Activated naive CD8-positive, alpha-beta T cell treated with anti-CD3 and anti-CD28 coated beads for 36 hours (primary cell): Measurements from ENCODE around the gene CP. TPM values are rescaled to one million over a fixed set of nuclear protein-coding genes. Genes with fewer than 3 reads are reported as not detected.

Experiments
- DNase-seq: peaks from one replicate; pipeline ENCODE4 v3.0.0; 2021
- H3K27ac Mint-ChIP-seq: one replicate; pipeline ENCODE4 v1.8.0; 2022; ENCODE audit warnings: mild to moderate bottlenecking, moderate library complexity, mixed read lengths
- H3K27me3 Mint-ChIP-seq: one replicate; pipeline ENCODE4 v1.8.0; 2022; ENCODE audit warnings: mild to moderate bottlenecking, mixed read lengths
- H3K36me3 Mint-ChIP-seq: one replicate; pipeline ENCODE4 v1.8.0; 2021; ENCODE audit warnings: mild to moderate bottlenecking, mixed read lengths
- H3K4me1 Mint-ChIP-seq: one replicate; pipeline ENCODE4 v1.8.0; 2021; ENCODE audit warnings: mixed read lengths
- H3K4me3 Mint-ChIP-seq: one replicate; pipeline ENCODE4 v1.8.0; 2022; ENCODE audit warnings: mild to moderate bottlenecking, moderate library complexity, mixed read lengths
- H3K9me3 Mint-ChIP-seq: one replicate; pipeline ENCODE4 v1.8.0; 2022; ENCODE audit warnings: mixed read lengths
- total RNA-seq, 2 experiments: library from RNA; stranded (reverse); gene quantifications; one replicate each; pipeline ENCODE4 v1.2.3, GENCODE V29; 2021

The CP gene
- total RNA-seq, 2 experiments from 2014 or later: not detected

DNA sequence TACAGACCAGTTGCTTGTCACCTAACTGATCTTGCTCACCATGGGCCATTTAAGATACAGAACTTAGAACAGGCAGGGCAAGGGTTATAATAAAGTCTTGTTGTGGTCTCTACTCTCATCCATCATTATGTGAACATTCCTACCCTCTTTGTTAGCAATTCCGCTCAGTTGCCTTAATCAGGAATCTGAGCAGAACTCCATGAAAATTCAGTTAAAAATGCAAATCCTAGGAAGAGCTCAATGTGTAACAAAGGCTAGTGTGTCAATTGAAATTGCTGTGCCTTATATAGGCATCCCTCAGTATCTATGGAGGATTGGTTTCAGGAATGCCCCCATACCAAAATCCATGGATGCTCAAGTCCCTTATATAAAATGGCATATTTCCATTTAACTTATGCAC is 44.5 kb downstream of the CP start:
- Mint-ChIP-seq H3K27me3 (no peaks in the 10 kb centered on the region), H3K9me3 (no peaks in the 10 kb centered on the region), H3K27ac (no peak overlapping the region), H3K36me3 (peaks cover 14% of the 10 kb centered on the region), H3K4me1 (peaks cover 9% of the 10 kb centered on the region), H3K4me3 (no peak overlapping the region)
- no peak for DNase-seq

DNA sequence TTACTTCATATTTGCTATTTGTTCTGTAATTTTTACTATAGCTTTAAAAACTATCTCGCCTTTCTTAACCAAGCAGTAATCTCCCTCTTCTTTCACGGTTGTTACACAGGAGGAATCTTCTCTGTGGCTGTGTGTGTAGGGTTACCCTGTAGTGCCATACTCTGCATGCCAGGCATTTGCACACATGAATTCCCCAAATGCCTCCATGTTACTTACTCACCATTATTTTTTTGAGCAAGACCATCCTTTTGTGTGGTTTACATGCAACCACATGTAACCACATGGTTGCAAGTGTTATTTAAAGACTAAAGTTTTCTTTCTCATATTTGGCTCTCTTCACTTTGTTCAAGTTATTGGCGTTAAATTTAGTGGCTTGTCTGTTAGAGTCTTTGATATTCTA is 46.7 kb downstream of the CP start:
- peaks cover 24% of the 10 kb centered on the region for H3K36me3 Mint-ChIP-seq
- H3K4me3 Mint-ChIP-seq: no peak overlapping the region
- peak; percentile 32 for DNase-seq
- peaks cover 9% of the 10 kb centered on the region for H3K4me1 Mint-ChIP-seq
- H3K27me3 Mint-ChIP-seq: no peaks in the 10 kb centered on the region
- H3K27ac Mint-ChIP-seq: peak overlapping the region; percentile 44
- H3K9me3 Mint-ChIP-seq: no peaks in the 10 kb centered on the region

- no peak overlapping the region for H3K4me3 Mint-ChIP-seq
- H3K27me3 Mint-ChIP-seq: no peaks in the 10 kb centered on the region
- no peaks in the 10 kb centered on the region for H3K9me3 Mint-ChIP-seq
- H3K27ac Mint-ChIP-seq: no peak overlapping the region
- no peak for DNase-seq
- H3K36me3 Mint-ChIP-seq: peaks cover 28% of the 10 kb centered on the region
- H3K4me1 Mint-ChIP-seq: peaks cover 9% of the 10 kb centered on the region
Observed at GRCh38 chr3:149170672-149171071, 51.0 kb downstream of the CP start.

DNA sequence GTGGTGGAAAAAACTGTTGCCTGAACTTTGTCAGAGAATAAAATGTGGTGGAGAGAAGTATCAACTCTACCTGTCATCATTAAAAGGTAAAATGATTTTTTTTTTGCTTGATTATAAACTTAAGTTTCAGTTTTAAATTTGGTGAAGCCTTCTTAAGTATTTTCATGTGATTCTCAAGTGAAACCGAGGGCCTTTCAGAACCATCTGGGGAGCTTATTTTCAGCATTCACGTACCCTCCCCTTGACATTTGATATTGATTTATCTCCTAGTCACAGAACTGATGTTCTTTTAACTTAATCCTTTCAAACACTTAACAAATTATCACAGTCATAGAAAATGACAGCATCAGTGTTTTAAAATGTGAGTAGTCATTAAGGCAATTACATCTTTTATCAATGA is 53.7 kb downstream of the CP start:
- Mint-ChIP-seq H3K4me3 (no peak overlapping the region), H3K27ac (no peak overlapping the region), H3K9me3 (no peaks in the 10 kb centered on the region), H3K4me1 (peaks cover 4% of the 10 kb centered on the region), H3K27me3 (no peaks in the 10 kb centered on the region), H3K36me3 (peaks cover 33% of the 10 kb centered on the region)
- no peak for DNase-seq

- Mint-ChIP-seq H3K36me3 (peaks cover 26% of the 10 kb centered on the region), H3K27ac (no peak overlapping the region), H3K4me3 (no peak overlapping the region), H3K27me3 (no peaks in the 10 kb centered on the region), H3K9me3 (no peaks in the 10 kb centered on the region), H3K4me1 (peaks cover 6% of the 10 kb centered on the region)
- DNase-seq: no peak
Observed at GRCh38 chr3:149163066-149163465, 58.6 kb downstream of the CP start.

DNA sequence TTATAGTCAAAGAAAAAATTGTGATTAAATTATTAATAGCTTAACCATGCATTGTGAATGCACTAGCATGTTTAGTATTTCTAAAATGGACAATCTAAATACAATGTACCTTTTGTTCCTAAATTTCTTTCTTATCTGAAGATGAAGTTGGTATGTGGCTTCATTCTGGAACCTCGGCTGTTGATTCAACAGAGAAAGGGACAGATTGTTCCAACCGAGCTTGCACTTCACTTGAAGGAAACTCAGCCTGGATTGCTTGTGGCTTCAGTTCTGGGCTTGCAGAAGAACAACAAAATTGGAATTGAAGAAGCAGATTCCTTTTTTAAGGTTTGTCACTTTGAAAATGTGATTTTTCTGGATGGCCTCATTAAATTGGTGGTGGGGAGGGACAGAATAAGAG is 59.6 kb downstream of the CP start:
- Mint-ChIP-seq H3K36me3 (peaks cover 28% of the 10 kb centered on the region), H3K9me3 (no peaks in the 10 kb centered on the region), H3K27ac (no peak overlapping the region), H3K4me1 (peaks cover 6% of the 10 kb centered on the region), H3K4me3 (no peak overlapping the region), H3K27me3 (no peaks in the 10 kb centered on the region)
- DNase-seq: no peak

- H3K4me1 Mint-ChIP-seq: peaks cover 6% of the 10 kb centered on the region
- H3K27ac Mint-ChIP-seq: no peak overlapping the region
- no peak for DNase-seq
- H3K9me3 Mint-ChIP-seq: no peaks in the 10 kb centered on the region
- H3K27me3 Mint-ChIP-seq: no peaks in the 10 kb centered on the region
- peaks cover 25% of the 10 kb centered on the region for H3K36me3 Mint-ChIP-seq
- no peak overlapping the region for H3K4me3 Mint-ChIP-seq
Observed at GRCh38 chr3:149160754-149161300, 60.8 kb downstream of the CP start.

DNA sequence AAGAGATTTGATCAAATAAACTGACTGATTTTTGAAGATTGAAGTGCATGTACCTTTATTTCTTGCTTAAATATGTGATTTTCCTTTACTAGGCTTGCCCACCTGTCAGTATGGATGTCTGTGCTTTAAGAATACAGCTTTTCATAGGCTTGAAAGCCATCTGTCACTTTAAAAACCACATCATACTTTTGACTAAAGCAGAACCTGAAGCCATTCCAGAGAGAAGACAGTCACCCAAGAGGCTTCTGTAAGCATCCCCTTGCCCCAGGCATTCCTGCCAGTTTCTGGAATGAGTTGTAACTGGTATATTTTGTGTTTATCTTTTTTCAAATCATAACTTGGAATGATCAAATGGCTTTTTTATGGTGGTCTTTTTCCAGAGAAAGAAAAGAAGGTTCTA is 68.2 kb downstream of the CP start:
- Mint-ChIP-seq H3K9me3 (no peaks in the 10 kb centered on the region), H3K4me1 (peaks cover 17% of the 10 kb centered on the region), H3K27me3 (no peaks in the 10 kb centered on the region), H3K4me3 (no peak overlapping the region), H3K27ac (peak overlapping the region; percentile 45), H3K36me3 (peaks cover 16% of the 10 kb centered on the region)
- no peak for DNase-seq

DNA sequence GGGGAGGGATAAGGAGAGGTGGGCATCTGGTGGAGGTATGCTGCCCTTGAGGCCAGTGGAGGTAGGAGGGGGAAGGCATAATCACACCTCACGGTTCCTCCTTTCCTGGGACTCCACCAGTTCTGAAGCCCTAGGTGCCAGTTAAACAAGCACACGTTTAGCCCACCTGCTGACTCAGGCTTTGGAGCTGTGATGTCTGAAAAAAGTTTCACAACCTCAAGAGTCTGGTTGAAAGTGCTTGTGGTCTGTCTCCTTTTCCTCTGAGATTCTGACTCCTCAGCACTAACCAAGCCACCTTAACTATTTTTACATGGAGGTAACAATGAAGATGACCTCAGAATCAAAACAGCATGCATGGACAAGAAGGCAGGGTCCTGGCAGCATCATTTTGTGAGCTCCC is 69.2 kb downstream of the CP start:
- Mint-ChIP-seq H3K36me3 (peaks cover 17% of the 10 kb centered on the region), H3K4me1 (peaks cover 17% of the 10 kb centered on the region), H3K27me3 (no peaks in the 10 kb centered on the region), H3K27ac (peak overlapping the region; percentile 14), H3K9me3 (no peaks in the 10 kb centered on the region), H3K4me3 (no peak overlapping the region)
- DNase-seq: peak; percentile 19

- H3K27ac Mint-ChIP-seq: no peak overlapping the region
- no peaks in the 10 kb centered on the region for H3K27me3 Mint-ChIP-seq
- peaks cover 17% of the 10 kb centered on the region for H3K36me3 Mint-ChIP-seq
- H3K4me3 Mint-ChIP-seq: no peak overlapping the region
- no peaks in the 10 kb centered on the region for H3K9me3 Mint-ChIP-seq
- no peak for DNase-seq
- peaks cover 17% of the 10 kb centered on the region for H3K4me1 Mint-ChIP-seq
Observed at GRCh38 chr3:149151843-149152242, 69.8 kb downstream of the CP start.

- Mint-ChIP-seq H3K4me3 (no peak overlapping the region), H3K27ac (no peak overlapping the region), H3K4me1 (peaks cover 19% of the 10 kb centered on the region), H3K9me3 (no peaks in the 10 kb centered on the region), H3K36me3 (peaks cover 18% of the 10 kb centered on the region), H3K27me3 (no peaks in the 10 kb centered on the region)
- no peak for DNase-seq
Observed at GRCh38 chr3:149150436-149150835, 71.2 kb downstream of the CP start.

GRCh38 chr3:149145974-149146373 is 75.7 kb downstream of the CP start:
- Mint-ChIP-seq H3K27ac (no peak overlapping the region), H3K9me3 (no peaks in the 10 kb centered on the region), H3K4me1 (peaks cover 11% of the 10 kb centered on the region), H3K4me3 (no peak overlapping the region), H3K27me3 (no peaks in the 10 kb centered on the region), H3K36me3 (peaks cover 27% of the 10 kb centered on the region)
- no peak for DNase-seq

DNA sequence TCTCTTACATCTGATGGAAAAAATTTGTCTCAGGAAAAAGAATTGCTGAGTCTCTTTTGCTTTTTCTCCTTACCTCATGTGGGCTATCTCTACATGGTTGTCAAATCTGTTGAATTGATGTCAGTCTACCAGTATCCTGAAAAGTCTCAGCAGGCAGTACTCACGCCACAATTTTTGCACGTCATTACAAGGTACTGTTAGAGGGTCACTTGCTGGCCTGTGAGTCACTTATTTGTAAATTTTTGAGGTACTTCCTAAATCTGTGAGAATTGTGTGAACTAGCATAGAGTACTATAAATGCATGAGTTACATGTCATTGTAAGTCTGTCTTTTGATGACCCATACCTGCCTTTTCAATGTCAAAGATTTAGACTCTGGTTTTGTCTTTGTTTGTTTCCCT is 76.3 kb downstream of the CP start:
- DNase-seq: no peak
- no peaks in the 10 kb centered on the region for H3K27me3 Mint-ChIP-seq
- no peaks in the 10 kb centered on the region for H3K9me3 Mint-ChIP-seq
- H3K27ac Mint-ChIP-seq: peak overlapping the region; percentile 40
- peaks cover 27% of the 10 kb centered on the region for H3K36me3 Mint-ChIP-seq
- no peak overlapping the region for H3K4me3 Mint-ChIP-seq
- H3K4me1 Mint-ChIP-seq: peaks cover 11% of the 10 kb centered on the region

DNA sequence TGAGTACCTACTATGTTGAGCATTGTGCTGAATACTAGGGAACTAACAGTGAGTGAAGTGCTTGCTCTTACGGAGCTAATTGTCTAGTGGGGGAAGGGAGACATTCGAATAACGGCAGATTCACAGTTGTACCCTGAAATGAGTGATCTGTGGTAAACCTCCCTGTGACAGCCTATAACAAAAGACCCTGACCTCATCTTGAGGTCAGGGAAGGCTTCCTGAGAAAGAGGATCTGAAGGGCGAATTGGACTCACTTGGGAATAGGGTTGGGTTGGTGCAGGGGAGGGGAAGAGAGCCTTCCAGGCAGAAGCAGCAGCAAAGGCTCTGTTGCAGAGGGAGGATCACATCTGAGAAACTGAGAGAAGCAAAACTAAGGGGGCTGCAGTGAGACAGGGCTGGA is 78.9 kb downstream of the CP start:
- Mint-ChIP-seq H3K4me1 (peaks cover 20% of the 10 kb centered on the region), H3K27ac (no peak overlapping the region), H3K9me3 (no peaks in the 10 kb centered on the region), H3K4me3 (no peak overlapping the region), H3K36me3 (peaks cover 27% of the 10 kb centered on the region), H3K27me3 (no peaks in the 10 kb centered on the region)
- DNase-seq: no peak

GRCh38 chr3:149134575-149134974 is 87.1 kb downstream of the CP start:
- Mint-ChIP-seq H3K36me3 (peaks cover 8% of the 10 kb centered on the region), H3K4me1 (peaks cover 41% of the 10 kb centered on the region), H3K4me3 (no peak overlapping the region), H3K27me3 (no peaks in the 10 kb centered on the region), H3K27ac (no peak overlapping the region), H3K9me3 (no peaks in the 10 kb centered on the region)
- DNase-seq: no peak

DNA sequence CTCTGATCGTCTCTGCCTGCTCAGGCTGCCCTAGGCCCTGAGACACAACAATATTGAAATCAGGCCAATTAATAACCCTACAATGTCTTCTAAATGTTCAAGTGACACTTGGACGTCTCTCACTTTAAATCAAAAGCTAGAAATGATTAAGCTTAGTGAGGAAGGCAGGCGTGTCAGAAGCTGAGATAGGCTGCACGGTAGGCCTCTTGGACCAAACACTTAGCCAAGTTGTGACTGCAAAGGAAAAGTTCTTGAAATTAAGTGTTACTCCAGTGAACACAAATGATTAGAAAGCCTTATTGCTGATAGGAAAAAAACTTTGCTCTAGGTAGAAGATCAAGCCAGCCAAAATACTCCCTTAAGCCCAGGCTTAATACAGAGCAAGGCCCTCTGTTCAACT is 90.0 kb downstream of the CP start:
- Mint-ChIP-seq H3K4me3 (peak overlapping the region; percentile 63), H3K9me3 (no peaks in the 10 kb centered on the region), H3K4me1 (peaks cover 43% of the 10 kb centered on the region), H3K27me3 (no peaks in the 10 kb centered on the region), H3K27ac (peak overlapping the region; percentile 35), H3K36me3 (peaks cover 8% of the 10 kb centered on the region)
- DNase-seq: no peak
